HG03280 (cell line): Measurements from ENCODE around the gene BEGAIN.

Experiments
- ATAC-seq: cut with Tn5 transposase; IDR thresholded peaks from one replicate; pipeline ENCODE4 v1.9.1; 2021; ENCODE audit warnings: mild to moderate bottlenecking, moderate library complexity; ENCODE audit not compliant: unreplicated experiment

Gene BEGAIN

DNA sequence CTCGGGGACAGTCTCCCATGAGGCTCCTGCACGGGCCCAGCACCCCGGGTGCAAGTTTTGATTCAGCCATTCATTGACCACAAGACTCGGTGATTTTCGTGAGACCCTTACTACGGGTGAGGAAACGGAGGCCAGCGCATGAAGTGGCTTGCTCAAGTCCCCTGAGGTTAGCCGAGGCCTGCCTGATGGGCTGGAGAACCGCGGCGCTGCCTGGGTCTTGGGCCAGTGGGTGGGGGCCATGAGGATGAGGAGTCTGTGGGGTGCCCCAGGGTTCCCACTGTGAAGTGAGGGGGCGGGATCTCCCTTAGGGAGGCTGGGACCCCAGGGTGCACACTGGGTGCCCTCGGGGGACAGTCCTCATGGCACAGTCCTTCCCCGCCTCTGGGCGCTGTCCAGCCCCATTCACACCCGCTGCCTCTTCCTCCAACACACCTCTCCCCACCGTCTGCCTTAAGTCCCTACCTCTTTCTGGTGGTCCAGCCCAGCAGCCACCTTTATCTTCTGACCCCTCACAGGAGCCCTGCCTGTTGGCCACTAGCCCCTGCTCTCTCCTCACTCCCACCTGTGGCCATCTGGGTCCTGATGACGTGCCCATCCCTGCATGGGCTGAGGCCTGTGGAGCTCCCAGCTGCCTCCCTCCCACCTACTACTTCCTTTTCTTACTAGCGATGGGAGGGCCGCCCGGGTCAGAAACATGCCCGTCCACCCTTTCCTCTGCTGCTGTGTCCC is 16.3 kb downstream of the BEGAIN start:
- ATAC-seq, result no peak

GRCh38 chr14:100569734-100570286 is 17.4 kb downstream of the BEGAIN start:
- ATAC-seq, result no peak

GRCh38 chr14:100568998-100569733 is 18.1 kb downstream of the BEGAIN start:
- no peak for ATAC-seq

DNA sequence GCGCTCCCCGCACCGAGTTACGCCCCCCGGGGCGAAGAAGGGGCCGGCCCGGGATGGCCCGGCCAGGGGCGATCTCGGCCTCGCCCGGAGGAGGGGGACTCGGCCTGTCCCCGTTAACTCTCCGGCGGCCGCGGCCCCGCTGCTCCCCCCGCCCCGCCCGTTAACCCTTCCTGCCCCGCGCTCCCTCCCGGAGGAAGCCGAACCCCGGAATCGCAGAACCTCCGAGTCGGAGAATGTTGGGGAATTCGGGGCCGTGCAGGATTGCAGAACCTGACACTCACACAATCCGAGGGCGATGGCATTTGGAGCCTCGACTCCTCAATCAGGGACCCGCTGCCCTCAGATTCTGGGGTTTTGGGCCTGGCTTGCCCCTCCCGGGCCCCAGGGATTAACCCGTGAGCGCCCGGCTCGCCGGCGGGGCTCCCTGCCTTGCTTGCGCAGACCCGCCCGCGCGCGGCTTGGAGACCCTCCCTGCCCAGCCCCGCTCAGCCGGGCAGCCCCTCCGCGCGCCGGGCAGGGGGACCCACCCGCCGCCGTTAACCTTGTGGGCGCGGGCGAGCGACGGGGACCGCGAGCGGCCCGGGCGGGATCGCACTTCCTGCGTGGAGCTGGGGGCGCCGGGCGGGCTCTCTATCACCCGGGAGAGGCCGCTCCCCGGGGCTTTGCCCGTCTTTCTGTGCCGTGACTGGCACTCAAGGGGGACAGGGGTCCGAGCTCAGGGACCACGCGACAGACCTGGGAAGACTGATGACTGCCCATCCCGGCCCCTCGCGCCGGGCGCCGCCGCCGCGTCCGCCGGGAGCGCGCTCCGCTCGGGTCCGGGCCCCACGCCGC is 18.8 kb downstream of the BEGAIN start:
- no peak for ATAC-seq

GRCh38 chr14:100567877-100568163 is 19.4 kb downstream of the BEGAIN start:
- ATAC-seq, result no peak

- no peak for ATAC-seq
Observed at GRCh38 chr14:100567009-100567876, 20.0 kb downstream of the BEGAIN start.

DNA sequence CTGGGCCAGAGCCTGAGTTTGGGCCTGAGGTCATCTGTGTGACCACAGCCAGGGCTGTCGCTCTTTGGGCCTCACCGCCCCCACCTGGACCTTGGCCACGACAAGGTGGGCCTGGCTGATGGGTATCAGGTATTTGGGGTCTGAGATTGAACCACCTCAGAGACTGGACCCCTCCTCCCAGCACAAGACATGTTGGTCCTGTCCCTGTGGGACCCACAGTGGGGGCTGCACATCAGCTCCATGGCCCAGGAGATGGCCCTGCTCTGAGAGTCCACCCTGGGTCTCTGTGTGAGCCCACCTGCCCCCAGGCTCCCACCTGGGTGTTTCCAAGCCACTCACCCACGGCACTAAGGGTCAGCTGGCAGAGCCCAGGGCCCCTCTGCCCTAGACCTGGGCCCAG is 20.6 kb downstream of the BEGAIN start:
- no peak for ATAC-seq

- no peak for ATAC-seq
Observed at GRCh38 chr14:100566119-100566518, 21.1 kb downstream of the BEGAIN start.

- no peak for ATAC-seq
Observed at GRCh38 chr14:100565650-100566049, 21.6 kb downstream of the BEGAIN start.

- no peak for ATAC-seq
Observed at GRCh38 chr14:100564512-100564911, 22.7 kb downstream of the BEGAIN start.

DNA sequence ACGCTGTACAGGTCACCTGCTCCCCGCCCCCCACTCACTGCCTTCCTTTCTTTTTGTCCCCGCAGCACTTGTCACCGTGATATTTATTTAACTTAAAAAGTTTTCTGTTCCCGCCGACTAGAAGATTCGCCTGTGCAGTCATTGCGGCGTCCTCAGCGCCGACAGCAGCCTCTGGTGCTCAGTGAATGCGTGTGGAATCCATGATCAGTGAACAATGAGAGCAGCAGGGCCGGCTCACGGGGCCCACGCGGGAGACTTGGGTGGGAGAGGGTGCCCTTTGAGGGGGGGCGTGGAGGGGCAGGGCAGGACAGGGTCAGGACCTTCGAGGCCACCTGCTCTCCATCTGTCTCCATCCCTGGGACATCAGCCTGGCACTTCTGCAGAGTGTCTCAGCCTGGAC is 24.5 kb downstream of the BEGAIN start:
- ATAC-seq, result no peak

DNA sequence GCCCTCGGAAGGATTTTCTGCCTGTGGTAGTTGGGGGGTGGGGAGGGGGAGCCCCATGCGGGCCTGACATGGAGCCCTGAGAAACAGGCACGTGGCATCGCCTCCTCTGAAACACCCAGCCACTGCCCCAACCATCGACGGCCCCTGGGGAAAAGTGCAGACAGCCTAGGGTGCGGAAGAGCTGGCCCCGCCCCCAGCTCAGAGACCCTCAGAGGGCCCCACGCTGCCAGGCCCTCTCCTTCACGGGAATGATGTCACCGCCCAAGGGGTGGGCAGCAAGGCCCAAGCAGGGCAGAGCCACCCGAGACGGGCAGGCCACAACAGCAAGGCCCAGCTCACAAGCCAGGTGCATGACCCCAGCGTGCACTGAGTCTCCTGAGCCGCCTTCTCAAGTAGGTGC is 26.2 kb downstream of the BEGAIN start:
- ATAC-seq, result no peak

- no peak for ATAC-seq
Observed at GRCh38 chr14:100560471-100560870, 26.7 kb downstream of the BEGAIN start.

DNA sequence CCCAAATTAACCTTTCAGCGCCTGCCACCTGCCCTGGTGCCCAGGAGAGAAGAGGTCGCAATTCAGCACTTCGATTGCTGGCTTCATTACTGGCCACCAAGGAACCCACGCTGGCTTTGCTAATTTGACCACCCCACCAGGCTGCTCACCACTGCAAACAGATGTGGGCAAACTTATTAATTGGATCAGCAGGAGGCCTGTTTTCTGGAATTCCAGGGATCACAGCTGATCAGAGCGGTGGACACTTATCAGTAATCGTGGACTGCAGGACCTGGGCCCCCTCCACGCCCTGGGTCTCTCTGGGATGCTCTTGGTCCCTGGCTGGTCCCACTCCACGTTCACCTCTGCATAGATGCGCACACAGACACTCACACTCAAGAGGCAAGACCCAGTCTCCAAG is 27.8 kb downstream of the BEGAIN start:
- no peak for ATAC-seq

- no peak for ATAC-seq
Observed at GRCh38 chr14:100558966-100559365, 28.3 kb downstream of the BEGAIN start.

DNA sequence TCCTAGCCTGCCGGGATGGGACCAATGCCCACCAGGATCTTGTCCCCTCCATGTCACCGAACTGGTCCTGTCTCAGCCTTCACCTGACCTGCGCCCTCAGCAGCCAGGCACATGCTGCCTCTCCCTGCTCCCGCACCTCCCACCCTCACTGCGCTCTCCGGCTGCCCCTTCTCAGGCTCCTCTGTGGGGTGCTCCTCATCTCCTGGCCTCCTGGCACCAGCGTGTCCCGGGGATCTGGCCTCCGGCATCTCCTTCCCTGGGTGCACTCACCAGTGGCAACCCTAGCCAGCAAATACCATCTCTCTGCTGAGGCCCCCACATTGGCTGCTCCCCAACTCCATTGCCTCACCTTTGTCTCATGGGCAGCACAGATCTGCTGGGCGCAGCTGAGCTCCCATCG is 29.0 kb downstream of the BEGAIN start:
- ATAC-seq, result no peak

DNA sequence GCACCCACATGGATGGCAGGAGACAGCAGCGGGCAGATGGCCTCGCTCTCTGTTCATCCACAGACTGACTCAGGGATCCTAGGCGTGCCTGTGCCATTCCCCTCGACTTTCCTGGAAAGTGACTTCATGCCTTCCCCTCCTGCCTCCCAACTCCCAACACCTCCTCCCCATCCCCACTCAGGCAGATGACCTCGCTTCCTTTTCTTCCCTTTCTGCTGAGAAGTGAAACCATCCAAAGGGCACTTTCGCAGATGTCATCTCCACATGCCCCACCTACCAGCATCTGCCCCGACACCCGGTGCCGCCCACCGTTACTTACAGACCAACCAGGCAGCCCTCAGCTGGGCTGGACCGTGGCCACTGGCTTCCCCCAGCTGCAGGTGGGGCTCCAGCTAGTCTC is 29.6 kb downstream of the BEGAIN start:
- no peak for ATAC-seq

DNA sequence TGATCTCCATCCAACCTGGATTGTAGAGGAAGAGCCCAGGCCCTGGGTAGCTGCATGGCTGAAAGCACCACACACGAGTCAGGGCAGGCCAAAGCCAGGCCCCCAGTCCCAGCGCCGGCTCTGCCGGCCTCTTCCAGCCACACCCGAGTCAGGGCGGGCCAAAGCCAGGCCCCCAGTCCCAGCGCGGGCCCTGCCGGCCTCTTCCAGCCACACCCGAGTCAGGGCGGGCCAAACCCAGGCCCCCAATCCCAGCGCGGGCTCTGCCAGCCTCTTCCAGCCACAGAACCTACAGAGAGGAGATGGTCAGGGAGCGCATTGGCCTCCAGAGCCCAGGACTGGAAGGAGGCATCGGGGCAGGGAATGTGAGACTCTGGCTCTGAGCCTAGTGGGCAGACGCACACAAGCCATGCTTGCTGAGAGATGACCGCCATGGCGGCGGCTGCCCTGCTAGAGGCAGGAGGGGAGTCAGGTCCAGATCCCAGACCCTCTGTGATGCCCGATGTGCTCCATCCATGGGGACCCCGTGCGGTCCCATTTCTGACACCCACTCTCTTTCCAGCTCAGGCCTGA is 30.2 kb downstream of the BEGAIN start:
- no peak for ATAC-seq

- ATAC-seq, result no peak
Observed at GRCh38 chr14:100556140-100556475, 31.1 kb downstream of the BEGAIN start.

GRCh38 chr14:100555436-100556139 is 31.6 kb downstream of the BEGAIN start:
- no peak for ATAC-seq
